GM12878 (cell line): ENCODE data around the gene OVCA2. TPM values are rescaled to one million over a fixed set of nuclear protein-coding genes. Genes with fewer than 3 reads are reported as not detected.

Experiments
- ATAC-seq: fragments of 200-7000 bp; cut with Tn5 transposase; 3 replicates; pipeline ENCODE4 v1.9.1; 2020; ENCODE audit warnings: mild to moderate bottlenecking, moderate library complexity
- BruUV-seq: library from RNA; stranded (reverse); fragments of 400-500 nt; replicated peaks from 2 replicates; lab custom pipeline; 2021; lab: Mats Ljungman, UMichigan
- CTCF ChIA-PET: fragments of 300-600 bp; sonication (Branson Sonifier 250); formaldehyde crosslinking; extraction: SDS; loops from one replicate; lab custom pipeline; 2021; ENCODE audit warnings: inconsistent platforms; lab: Yijun Ruan, JAX
- POLR2A ChIA-PET: fragments of 350-600 bp; formaldehyde crosslinking; extraction: SDS; loops from one replicate; lab custom pipeline; 2021; ENCODE audit warnings: inconsistent platforms; lab: Charles Lee
- RAD21 ChIA-PET: fragments of 300-600 bp; sonication (Branson Sonifier 250); formaldehyde crosslinking; loops from one replicate; lab custom pipeline; 2023; ENCODE audit warnings: antibody characterized with exemption; ENCODE audit not compliant: unreplicated experiment; lab: Charles Lee
- SMC1A ChIA-PET: fragments of 300-600 bp; sonication (Branson Sonifier 250); formaldehyde crosslinking; loops from one replicate; lab custom pipeline; 2023; ENCODE audit not compliant: unreplicated experiment, uncharacterized antibody; lab: Charles Lee
- DNase-seq: peaks from one replicate; pipeline ENCODE4 v3.0.0-alpha.2; 2011; ENCODE audit warnings: low read depth, low spot score
- FAIRE-seq: peaks from 3 replicates; lab custom pipeline; 2011; peaks lifted over from hg19 to GRCh38; lab: Jason Lieb, UNC
- H2AFZ ChIP-seq: 2 replicates; pipeline ENCODE4 v1.6.0; 2011; ENCODE audit warnings: low read depth, low read length, control low read depth; ENCODE audit not compliant: control insufficient read depth
- H3K27ac ChIP-seq: 2 replicates; pipeline ENCODE4 v1.5.1; 2011; ENCODE audit warnings: control low read depth; ENCODE audit not compliant: control insufficient read depth, insufficient read depth
- H3K27me3 ChIP-seq, 2 experiments: replicated peaks in 1 of 2; 2 replicates each; pipeline versions ENCODE4 v1.6.0 to v1.6.1; 2011; ENCODE audit warnings: low read length in 1 of 2; ENCODE audit not compliant: control insufficient read depth in 2 of 2, insufficient read depth in 2 of 2
- H3K36me3 ChIP-seq, 2 experiments: 2 replicates each; pipeline ENCODE4 v1.5.1; 2011; ENCODE audit warnings: low read length in 1 of 2; ENCODE audit not compliant: control insufficient read depth in 2 of 2, insufficient read depth in 2 of 2
- H3K4me1 ChIP-seq: 2 replicates; pipeline ENCODE4 v1.6.1; 2011; ENCODE audit warnings: mild to moderate bottlenecking, low read length, moderate library complexity, mixed read lengths; ENCODE audit not compliant: control insufficient read depth, insufficient read depth
- H3K4me2 ChIP-seq: 2 replicates; pipeline ENCODE4 v1.6.0; 2011; ENCODE audit warnings: control low read depth; ENCODE audit not compliant: control insufficient read depth, insufficient read depth
- H3K4me3 ChIP-seq: fragments of 200-600 bp; sonication (generic); 2 replicates; pipeline ENCODE4 v1.5.1; 2016
- H3K79me2 ChIP-seq: 2 replicates; pipeline ENCODE4 v1.6.0; 2011; ENCODE audit warnings: low read length; ENCODE audit not compliant: control insufficient read depth, insufficient read depth
- H3K9ac ChIP-seq: 2 replicates; pipeline ENCODE4 v1.8.0; 2011; ENCODE audit warnings: low read length, control low read depth, mixed read lengths; ENCODE audit not compliant: control insufficient read depth, insufficient read depth
- H3K9me3 ChIP-seq: replicated peaks from 3 replicates; pipeline ENCODE4 v1.5.1; 2011; ENCODE audit warnings: mild to moderate bottlenecking, low read length; ENCODE audit not compliant: control insufficient read depth, insufficient read depth
- H4K20me1 ChIP-seq: 2 replicates; pipeline ENCODE4 v1.6.0; 2011; ENCODE audit not compliant: control insufficient read depth, insufficient read depth
- ASH2L ChIP-seq: fragments of 300-600, 200-600 bp; sonication (generic); IDR thresholded peaks from 2 replicates; pipeline ENCODE4 v1.6.1; 2017; ENCODE audit warnings: low read depth, mild to moderate bottlenecking, borderline replicate concordance
- FOS ChIP-seq: IDR thresholded peaks from 3 replicates; pipeline ENCODE4 v1.6.1; 2011; ENCODE audit warnings: borderline replicate concordance; ENCODE audit not compliant: insufficient read length; ENCODE audit errors: extremely low read depth
- HDGF ChIP-seq: fragments of 450-650 bp; IDR thresholded peaks from 2 replicates; pipeline ENCODE4 v1.6.1; 2016; ENCODE audit warnings: antibody characterized with exemption
- MTA2 ChIP-seq: fragments of 450-650 bp; IDR thresholded peaks from 2 replicates; pipeline ENCODE4 v1.6.1; 2016; ENCODE audit warnings: low read depth, mild to moderate bottlenecking, moderate library complexity
- MTA3 ChIP-seq: IDR thresholded peaks from 2 replicates; pipeline ENCODE4 v1.6.1; 2012; ENCODE audit warnings: low read length, inconsistent platforms, borderline replicate concordance
- NBN ChIP-seq: fragments of 450-650 bp; IDR thresholded peaks from 2 replicates; pipeline ENCODE4 v1.6.1; 2016
- PML ChIP-seq: IDR thresholded peaks from 2 replicates; pipeline ENCODE4 v1.6.1; 2012; ENCODE audit warnings: low read length, inconsistent platforms
- SPI1 ChIP-seq: IDR thresholded peaks from 2 replicates; pipeline ENCODE4 v1.6.1; 2011; ENCODE audit warnings: low read depth, mild to moderate bottlenecking, low read length, moderate library complexity, borderline replicate concordance; ENCODE audit not compliant: insufficient read depth
- SUPT20H ChIP-seq: IDR thresholded peaks from 2 replicates; pipeline ENCODE4 v1.6.1; 2011; ENCODE audit warnings: low read depth, mild to moderate bottlenecking, low read length, moderate library complexity, borderline replicate concordance; ENCODE audit not compliant: control insufficient read depth
- WGBS: methylation state at CpG from one replicate; pipeline ENCODE4 v1.1.6; 2016; ENCODE audit warnings: low lambda C conversion rate; ENCODE audit not compliant: insufficient replicate concordance, insufficient coverage; ENCODE audit errors: missing lambda C conversion rate; 5-methylcytosine and 5-hydroxymethylcytosine counted together
- in situ Hi-C: fragments of 300-500 bp; cut with MboI; formaldehyde crosslinking; loops from 9 replicates; pipeline ENCODE4 v1.14.3; 2018; ENCODE audit warnings: mixed read lengths
- intact Hi-C: fragments of 100-400 bp; cut with micrococcal nuclease; formaldehyde crosslinking; loops from one replicate; pipeline ENCODE4 v1.14.2; 2022; ENCODE audit not compliant: unreplicated experiment
- polyA plus RNA-seq, 11 experiments: library from polyadenylated mRNA; depleted of rRNA in 4 of 11; unstranded in 6 of 11; stranded (reverse) in 5 of 11; fragments of >200 nt; fragmentation: Nextera tagmentation in 4 of 11; fragmentation: Illumina TruSeq in 1 of 11; extraction: Ambion mirVana in 4 of 11; extraction: Trizol in 1 of 11; gene quantifications; 1 replicate in 1 of 11; 2 replicates in 10 of 11; pipeline versions ENCODE4 v1.2.1 to v1.2.3, GENCODE V29; 2011 to 2016; ENCODE audit warnings: inconsistent platforms in 2 of 11, missing spikeins in 2 of 11, low read depth in 1 of 11
- total RNA-seq, 4 experiments: library from RNA; depleted of rRNA in 3 of 4; stranded (reverse); fragments of >200 nt in 3 of 4; fragmentation: Illumina TruSeq in 1 of 4; extraction: Trizol in 1 of 4; gene quantifications; 2 replicates each; pipeline versions ENCODE4 v1.2.1 to v1.2.3, GENCODE V29; 2013 to 2021
- TF ChIP-seq, protein P1 (sequence below): fragments of 450-650 bp; IDR thresholded peaks from 2 replicates; pipeline ENCODE4 v1.6.1; 2016; ENCODE audit warnings: mild to moderate bottlenecking
- TF ChIP-seq, protein P2 (sequence below), 3 experiments: IDR thresholded peaks in 2 of 3; conservative IDR thresholded peaks in 1 of 3; 2 replicates each; pipeline ENCODE4 v1.5.1; 2011; ENCODE audit warnings: low read depth in 3 of 3, low read length in 3 of 3, mild to moderate bottlenecking in 3 of 3, control low read depth in 2 of 3, moderate library complexity in 2 of 3, inconsistent platforms in 1 of 3, mixed read lengths in 1 of 3; ENCODE audit not compliant: control insufficient read depth in 2 of 3, insufficient read depth in 1 of 3; ENCODE audit errors: extremely low read depth in 1 of 3

Gene OVCA2
- total and polyA plus RNA-seq, 10 of the 15 experiments (the other 5 are each of a cell fraction or from before 2014, with no cell fraction given): 6.1 to 75.3 (median 40.7) TPM

DNA sequence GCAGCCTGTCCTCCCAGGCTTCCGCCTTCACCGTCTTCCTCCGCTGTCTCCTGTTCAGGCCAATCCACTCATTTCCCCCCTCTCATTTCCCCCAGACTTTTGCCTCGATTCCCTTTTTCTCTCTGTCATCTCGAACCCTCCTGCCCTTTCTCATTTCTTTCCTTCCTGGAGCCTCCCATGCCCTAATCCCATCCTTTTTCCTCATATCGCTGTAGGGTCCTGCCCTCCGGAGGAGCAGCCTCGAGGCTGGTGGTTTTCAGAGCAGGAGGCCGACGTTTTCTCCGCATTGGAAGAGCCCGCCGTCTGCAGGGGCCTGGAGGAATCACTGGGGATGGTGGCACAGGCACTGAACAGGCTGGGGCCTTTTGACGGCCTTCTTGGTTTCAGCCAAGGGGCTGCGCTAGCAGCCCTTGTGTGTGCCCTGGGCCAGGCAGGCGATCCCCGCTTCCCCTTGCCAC is 597 bp downstream of the OVCA2 start:
- 27% methylated on average over 17 of the region's 17 CpGs for WGBS
- Histone ChIP-seq H3K27ac (peak overlapping the region; percentile 82), H3K4me3 (peak overlapping the region; percentile 93), H2AFZ (peak overlapping the region; percentile 76), H3K9me3 (no peaks in the 10 kb centered on the region), H3K9ac (peak overlapping the region; percentile 91), H3K27me3 (no peaks in the 10 kb centered on the region)
- BruUV-seq: no TSS peak
- SMC1A ChIA-PET: interaction anchor here (1.2 kb wide), 1 partner anchor 134 kb away, joined by 5 read pairs; no protein-coding TSS in a partner anchor
- CTCF ChIA-PET: no interaction called here
- POLR2A ChIA-PET: no interaction called here
- FAIRE-seq (no peak), ATAC-seq (no peak; the same call in 2 of the 3 replicates)
- TF ChIP-seq NBN (peak; percentile 46; the same call in 1 of the 2 replicates), SUPT20H (no peak), MTA2 (0 out of 2 replicates have a peak, but pooled peaks have one; percentile 20), FOS (no peak), ASH2L (no peak), SPI1 (peak; percentile 2; the same call in 1 of the 2 replicates), HDGF (peak; percentile 30; the same call in 1 of the 2 replicates), PML (0 out of 2 replicates have a peak, but pooled peaks have one; percentile 9), MTA3 (0 out of 2 replicates have a peak, but pooled peaks have one; percentile 75)
- TF ChIP-seq, protein P1, sequence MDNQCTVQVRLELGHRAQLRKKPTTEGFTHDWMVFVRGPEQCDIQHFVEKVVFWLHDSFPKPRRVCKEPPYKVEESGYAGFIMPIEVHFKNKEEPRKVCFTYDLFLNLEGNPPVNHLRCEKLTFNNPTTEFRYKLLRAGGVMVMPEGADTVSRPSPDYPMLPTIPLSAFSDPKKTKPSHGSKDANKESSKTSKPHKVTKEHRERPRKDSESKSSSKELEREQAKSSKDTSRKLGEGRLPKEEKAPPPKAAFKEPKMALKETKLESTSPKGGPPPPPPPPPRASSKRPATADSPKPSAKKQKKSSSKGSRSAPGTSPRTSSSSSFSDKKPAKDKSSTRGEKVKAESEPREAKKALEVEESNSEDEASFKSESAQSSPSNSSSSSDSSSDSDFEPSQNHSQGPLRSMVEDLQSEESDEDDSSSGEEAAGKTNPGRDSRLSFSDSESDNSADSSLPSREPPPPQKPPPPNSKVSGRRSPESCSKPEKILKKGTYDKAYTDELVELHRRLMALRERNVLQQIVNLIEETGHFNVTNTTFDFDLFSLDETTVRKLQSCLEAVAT: peak; percentile 78
- TF ChIP-seq, protein P2, sequence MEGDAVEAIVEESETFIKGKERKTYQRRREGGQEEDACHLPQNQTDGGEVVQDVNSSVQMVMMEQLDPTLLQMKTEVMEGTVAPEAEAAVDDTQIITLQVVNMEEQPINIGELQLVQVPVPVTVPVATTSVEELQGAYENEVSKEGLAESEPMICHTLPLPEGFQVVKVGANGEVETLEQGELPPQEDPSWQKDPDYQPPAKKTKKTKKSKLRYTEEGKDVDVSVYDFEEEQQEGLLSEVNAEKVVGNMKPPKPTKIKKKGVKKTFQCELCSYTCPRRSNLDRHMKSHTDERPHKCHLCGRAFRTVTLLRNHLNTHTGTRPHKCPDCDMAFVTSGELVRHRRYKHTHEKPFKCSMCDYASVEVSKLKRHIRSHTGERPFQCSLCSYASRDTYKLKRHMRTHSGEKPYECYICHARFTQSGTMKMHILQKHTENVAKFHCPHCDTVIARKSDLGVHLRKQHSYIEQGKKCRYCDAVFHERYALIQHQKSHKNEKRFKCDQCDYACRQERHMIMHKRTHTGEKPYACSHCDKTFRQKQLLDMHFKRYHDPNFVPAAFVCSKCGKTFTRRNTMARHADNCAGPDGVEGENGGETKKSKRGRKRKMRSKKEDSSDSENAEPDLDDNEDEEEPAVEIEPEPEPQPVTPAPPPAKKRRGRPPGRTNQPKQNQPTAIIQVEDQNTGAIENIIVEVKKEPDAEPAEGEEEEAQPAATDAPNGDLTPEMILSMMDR (IDR thresholded peaks at IDR 0.05 in 2 of 3, conservative IDR thresholded peaks at IDR 0.05 in 1 of 3; ENCODE audit: control insufficient read depth in 2 of 3, extremely low read depth in 1 of 3, insufficient read depth in 1 of 3, low read depth in 3 of 3, low read length in 3 of 3): peak in 2 of 3 experiments; percentile 5 to 9; a peak in 2 of 6 replicates
- TF ChIP-seq, all 136 proteins: peak for 8
- DNase-seq: no peak
- RAD21 ChIA-PET: no interaction called here
- H3K4me1 ChIP-seq: peaks cover 16% of the 10 kb centered on the region
- no peaks in the 10 kb centered on the region for H4K20me1 ChIP-seq
- peaks cover 0 to 2% of the 10 kb centered on the region in 2 experiments; a peak in 3 of 4 replicates for H3K36me3 ChIP-seq
- intact Hi-C loops: loop anchor here (5.0 kb wide), 1 partner anchor 320 kb away; the partner anchor contains the start of gene WDR81
- peak overlapping the region; percentile 97 for H3K4me2 ChIP-seq
- in situ Hi-C loops: no loop called here
- peaks cover 13% of the 10 kb centered on the region for H3K79me2 ChIP-seq
